Neural cell (in vitro differentiated cells): ENCODE measurements around the gene COL27A1. TPM values are rescaled to one million over a fixed set of nuclear protein-coding genes. Genes with fewer than 3 reads are reported as not detected.

Experiments used
- H2AFZ ChIP-seq: fragments of 200-600, 300-800 bp; sonication (generic), shearing (Covaris generic); 2 replicates; pipeline ENCODE4 v1.6.0; 2014; ENCODE audit warnings: low read depth, mild to moderate bottlenecking, antibody characterized with exemption, low read length, moderate library complexity
- H3F3A ChIP-seq: fragments of 200-600 bp; shearing (Covaris generic); 2 replicates; pipeline ENCODE4 v1.6.1; 2016; ENCODE audit warnings: mild to moderate bottlenecking, moderate library complexity, mixed read lengths, antibody characterized with exemption, low read length; ENCODE audit not compliant: insufficient read depth, poor library complexity, severe bottlenecking
- H3K27ac ChIP-seq: fragments of 200-600, 300-800 bp; sonication (generic), shearing (Covaris generic); 2 replicates; pipeline ENCODE4 v1.5.1; 2014; ENCODE audit warnings: mild to moderate bottlenecking, low read length, moderate library complexity
- H3K27me3 ChIP-seq: fragments of 300-800, 200-600 bp; sonication (generic), shearing (Covaris generic); 2 replicates; pipeline ENCODE4 v1.6.0; 2014; ENCODE audit warnings: mild to moderate bottlenecking, low read depth, low read length, moderate library complexity; ENCODE audit not compliant: insufficient read depth
- H3K36me3 ChIP-seq: fragments of 300-800, 200-600 bp; sonication (generic), shearing (Covaris generic); 2 replicates; pipeline ENCODE4 v1.5.1; 2014; ENCODE audit warnings: mild to moderate bottlenecking, antibody characterized with exemption, low read length, moderate library complexity; ENCODE audit not compliant: insufficient read depth
- H3K4me2 ChIP-seq: fragments of 300-800, 200-600 bp; sonication (generic), shearing (Covaris generic); 2 replicates; pipeline ENCODE4 v1.6.0; 2014; ENCODE audit warnings: mild to moderate bottlenecking, low read length
- H3K4me3 ChIP-seq: fragments of 300-800, 200-600 bp; sonication (generic), shearing (Covaris generic); 2 replicates; pipeline ENCODE4 v1.5.1; 2014; ENCODE audit warnings: mild to moderate bottlenecking, low read length, moderate library complexity
- H3K79me2 ChIP-seq: fragments of 200-600 bp; shearing (Covaris generic); replicated peaks from 2 replicates; pipeline ENCODE4 v1.6.0; 2014; ENCODE audit warnings: mild to moderate bottlenecking, low read length, moderate library complexity; ENCODE audit not compliant: insufficient read depth
- H3K9ac ChIP-seq: fragments of 300-800, 200-600 bp; sonication (generic), shearing (Covaris generic); 2 replicates; pipeline ENCODE4 v1.6.1; 2016; ENCODE audit warnings: mild to moderate bottlenecking, low read length, mixed read lengths
- H3K9me2 ChIP-seq: fragments of 200-600 bp; shearing (Covaris generic); 2 replicates; pipeline ENCODE4 v1.6.1; 2016; ENCODE audit warnings: mild to moderate bottlenecking, low read length, mixed read lengths; ENCODE audit not compliant: insufficient read depth
- H3K9me3 ChIP-seq: fragments of 200-600, 300-800 bp; sonication (generic), shearing (Covaris generic); 2 replicates; pipeline ENCODE4 v1.6.1; 2016; ENCODE audit warnings: mild to moderate bottlenecking, mixed run types, low read length, moderate library complexity, mixed read lengths
- H4K20me1 ChIP-seq: fragments of 200-600 bp; shearing (Covaris generic); 2 replicates; pipeline ENCODE4 v1.6.1; 2016; ENCODE audit warnings: mild to moderate bottlenecking, mixed run types; ENCODE audit not compliant: insufficient read depth
- EP300 ChIP-seq: fragments of 450-650 bp; conservative IDR thresholded peaks from 2 replicates; pipeline ENCODE4 v1.6.1; 2014; ENCODE audit warnings: antibody characterized with exemption, mild to moderate bottlenecking, moderate library complexity; ENCODE audit not compliant: poor library complexity, severe bottlenecking
- EZH2 ChIP-seq: fragments of 200-600, 300-800 bp; shearing (Covaris generic), sonication (generic); IDR thresholded peaks from 2 replicates; pipeline ENCODE4 v1.6.1; 2014; ENCODE audit warnings: antibody characterized with exemption, low read length, borderline replicate concordance, mild to moderate bottlenecking; ENCODE audit not compliant: insufficient read depth, poor library complexity, severe bottlenecking
- MXI1 ChIP-seq: fragments of 450-650 bp; conservative IDR thresholded peaks from 2 replicates; pipeline ENCODE4 v1.6.1; 2014; ENCODE audit warnings: antibody characterized with exemption, mild to moderate bottlenecking; ENCODE audit not compliant: poor library complexity, severe bottlenecking
- POLR2AphosphoS5 ChIP-seq: IDR thresholded peaks from 2 replicates; pipeline ENCODE4 v1.6.1; 2012
- RAD21 ChIP-seq: fragments of 450-650 bp; conservative IDR thresholded peaks from 2 replicates; pipeline ENCODE4 v1.6.1; 2014; ENCODE audit warnings: antibody characterized with exemption, mild to moderate bottlenecking, moderate library complexity
- SMC3 ChIP-seq: fragments of 450-650 bp; conservative IDR thresholded peaks from 2 replicates; pipeline ENCODE4 v1.6.1; 2014; ENCODE audit warnings: antibody characterized with exemption, mild to moderate bottlenecking, moderate library complexity; ENCODE audit not compliant: poor library complexity
- TAF1 ChIP-seq: IDR thresholded peaks from 2 replicates; pipeline ENCODE4 v1.6.1; 2012; ENCODE audit warnings: low read depth
- polyA plus RNA-seq: library from polyadenylated mRNA; depleted of rRNA; stranded (reverse); fragments of >200 nt; gene quantifications from 2 replicates; pipeline ENCODE4 v1.2.3, GENCODE V29; 2014
- TF ChIP-seq, protein P1 (sequence below): IDR thresholded peaks from 2 replicates; pipeline ENCODE4 v1.6.1; 2012; ENCODE audit warnings: borderline replicate concordance
- TF ChIP-seq, protein P2 (sequence below): fragments of 450-650 bp; IDR thresholded peaks from 2 replicates; pipeline ENCODE4 v1.5.1; 2014; ENCODE audit warnings: antibody characterized with exemption, mild to moderate bottlenecking, moderate library complexity; ENCODE audit not compliant: poor library complexity, severe bottlenecking

COL27A1 gene
- polyA plus RNA-seq, 1 donor from 2014 or later: 0.25 TPM

DNA sequence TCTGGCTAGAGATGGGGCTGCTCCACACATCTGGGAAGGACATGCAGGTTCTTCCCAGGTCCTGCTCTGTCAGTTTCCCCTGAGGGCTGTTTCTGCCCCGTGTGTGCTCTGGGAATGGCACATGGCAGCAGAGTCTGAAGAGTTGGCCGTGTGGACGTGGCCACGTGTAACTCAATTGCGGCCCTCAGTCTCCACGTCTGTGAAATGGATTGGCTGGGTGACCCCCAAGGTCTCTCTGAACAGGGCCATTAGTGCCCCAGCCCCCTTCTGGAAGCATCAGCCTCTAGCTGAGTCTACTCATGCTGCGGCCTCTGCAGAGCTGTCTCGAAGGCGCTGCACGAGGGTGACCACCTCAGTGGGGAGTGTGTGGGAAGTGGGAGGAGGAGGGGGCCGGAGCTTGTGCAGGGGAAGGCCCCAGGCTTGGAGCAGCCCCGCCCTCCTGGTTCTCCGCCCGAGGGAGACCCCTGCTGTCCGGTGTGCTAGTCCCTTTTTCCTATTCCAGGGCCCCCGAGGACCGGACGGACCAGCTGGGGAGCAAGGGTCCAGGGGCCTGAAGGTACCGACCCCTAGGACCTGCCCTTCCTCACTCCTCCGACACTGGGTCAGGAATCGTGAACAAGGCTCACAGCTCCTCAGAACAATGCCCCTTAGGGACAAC lies 108.6 kb downstream of the COL27A1 start:
- Histone ChIP-seq H3K4me2 (no peak overlapping the region), H3F3A (no peaks in the 10 kb centered on the region), H4K20me1 (no peaks in the 10 kb centered on the region), H3K27me3 (no peaks in the 10 kb centered on the region), H3K9me2 (no peaks in the 10 kb centered on the region), H3K9me3 (no peaks in the 10 kb centered on the region), H2AFZ (no peak overlapping the region), H3K27ac (no peak overlapping the region), H3K4me3 (no peak overlapping the region), H3K36me3 (no peaks in the 10 kb centered on the region), H3K79me2 (no peaks in the 10 kb centered on the region), H3K9ac (no peak overlapping the region)
- TF ChIP-seq POLR2AphosphoS5: no peak
- no peak for TF ChIP-seq EZH2
- TF ChIP-seq RAD21: no peak
- no peak for TF ChIP-seq EP300
- TF ChIP-seq TAF1: no peak
- TF ChIP-seq MXI1: no peak

DNA sequence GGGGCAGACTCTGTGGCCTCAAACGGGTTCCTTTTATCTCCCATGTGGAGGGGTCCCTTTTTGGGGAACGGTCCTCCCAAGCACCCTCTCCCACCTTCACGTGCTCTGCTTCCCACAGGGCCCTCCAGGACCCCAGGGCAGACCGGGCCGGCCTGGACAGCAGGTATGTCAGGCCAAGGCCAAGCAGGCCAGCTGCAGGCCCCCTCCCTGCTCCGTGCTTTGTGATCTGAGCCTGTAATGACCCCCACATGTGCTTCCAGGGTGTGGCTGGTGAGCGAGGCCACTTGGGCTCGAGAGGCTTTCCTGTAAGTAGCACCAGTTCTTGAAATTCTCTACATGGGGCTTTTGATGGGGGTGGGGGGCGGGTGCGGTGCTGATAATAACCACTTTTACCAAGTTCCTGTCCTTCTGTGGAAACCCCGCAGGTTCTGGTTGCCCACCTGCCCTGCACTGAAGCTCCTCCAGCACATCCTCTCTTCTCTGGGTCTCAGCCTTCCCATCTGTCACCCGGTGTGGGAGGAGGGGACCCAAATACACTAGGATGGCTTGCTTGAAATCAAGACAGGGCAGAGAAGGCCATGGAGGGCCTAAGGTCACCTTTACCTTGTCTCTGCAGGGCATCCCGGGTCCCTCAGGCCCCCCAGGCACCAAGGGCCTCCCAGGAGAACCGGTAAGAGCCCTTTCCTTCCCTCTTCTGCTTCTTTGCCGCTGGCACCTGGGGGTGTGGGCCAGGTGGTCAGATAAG lies 109.6 kb downstream of the COL27A1 start:
- H3K9ac ChIP-seq: no peak overlapping the region
- H3K4me2 ChIP-seq: no peak overlapping the region
- TF ChIP-seq RAD21 (no peak), MXI1 (no peak), POLR2AphosphoS5 (no peak), EP300 (no peak), EZH2 (no peak), SMC3 (no peak), TAF1 (no peak)
- TF ChIP-seq, protein P1, sequence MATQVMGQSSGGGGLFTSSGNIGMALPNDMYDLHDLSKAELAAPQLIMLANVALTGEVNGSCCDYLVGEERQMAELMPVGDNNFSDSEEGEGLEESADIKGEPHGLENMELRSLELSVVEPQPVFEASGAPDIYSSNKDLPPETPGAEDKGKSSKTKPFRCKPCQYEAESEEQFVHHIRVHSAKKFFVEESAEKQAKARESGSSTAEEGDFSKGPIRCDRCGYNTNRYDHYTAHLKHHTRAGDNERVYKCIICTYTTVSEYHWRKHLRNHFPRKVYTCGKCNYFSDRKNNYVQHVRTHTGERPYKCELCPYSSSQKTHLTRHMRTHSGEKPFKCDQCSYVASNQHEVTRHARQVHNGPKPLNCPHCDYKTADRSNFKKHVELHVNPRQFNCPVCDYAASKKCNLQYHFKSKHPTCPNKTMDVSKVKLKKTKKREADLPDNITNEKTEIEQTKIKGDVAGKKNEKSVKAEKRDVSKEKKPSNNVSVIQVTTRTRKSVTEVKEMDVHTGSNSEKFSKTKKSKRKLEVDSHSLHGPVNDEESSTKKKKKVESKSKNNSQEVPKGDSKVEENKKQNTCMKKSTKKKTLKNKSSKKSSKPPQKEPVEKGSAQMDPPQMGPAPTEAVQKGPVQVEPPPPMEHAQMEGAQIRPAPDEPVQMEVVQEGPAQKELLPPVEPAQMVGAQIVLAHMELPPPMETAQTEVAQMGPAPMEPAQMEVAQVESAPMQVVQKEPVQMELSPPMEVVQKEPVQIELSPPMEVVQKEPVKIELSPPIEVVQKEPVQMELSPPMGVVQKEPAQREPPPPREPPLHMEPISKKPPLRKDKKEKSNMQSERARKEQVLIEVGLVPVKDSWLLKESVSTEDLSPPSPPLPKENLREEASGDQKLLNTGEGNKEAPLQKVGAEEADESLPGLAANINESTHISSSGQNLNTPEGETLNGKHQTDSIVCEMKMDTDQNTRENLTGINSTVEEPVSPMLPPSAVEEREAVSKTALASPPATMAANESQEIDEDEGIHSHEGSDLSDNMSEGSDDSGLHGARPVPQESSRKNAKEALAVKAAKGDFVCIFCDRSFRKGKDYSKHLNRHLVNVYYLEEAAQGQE: no peak
- TF ChIP-seq, protein P2, sequence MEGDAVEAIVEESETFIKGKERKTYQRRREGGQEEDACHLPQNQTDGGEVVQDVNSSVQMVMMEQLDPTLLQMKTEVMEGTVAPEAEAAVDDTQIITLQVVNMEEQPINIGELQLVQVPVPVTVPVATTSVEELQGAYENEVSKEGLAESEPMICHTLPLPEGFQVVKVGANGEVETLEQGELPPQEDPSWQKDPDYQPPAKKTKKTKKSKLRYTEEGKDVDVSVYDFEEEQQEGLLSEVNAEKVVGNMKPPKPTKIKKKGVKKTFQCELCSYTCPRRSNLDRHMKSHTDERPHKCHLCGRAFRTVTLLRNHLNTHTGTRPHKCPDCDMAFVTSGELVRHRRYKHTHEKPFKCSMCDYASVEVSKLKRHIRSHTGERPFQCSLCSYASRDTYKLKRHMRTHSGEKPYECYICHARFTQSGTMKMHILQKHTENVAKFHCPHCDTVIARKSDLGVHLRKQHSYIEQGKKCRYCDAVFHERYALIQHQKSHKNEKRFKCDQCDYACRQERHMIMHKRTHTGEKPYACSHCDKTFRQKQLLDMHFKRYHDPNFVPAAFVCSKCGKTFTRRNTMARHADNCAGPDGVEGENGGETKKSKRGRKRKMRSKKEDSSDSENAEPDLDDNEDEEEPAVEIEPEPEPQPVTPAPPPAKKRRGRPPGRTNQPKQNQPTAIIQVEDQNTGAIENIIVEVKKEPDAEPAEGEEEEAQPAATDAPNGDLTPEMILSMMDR: no peak
- no peaks in the 10 kb centered on the region for H4K20me1 ChIP-seq
- no peaks in the 10 kb centered on the region for H3K9me3 ChIP-seq
- H3K79me2 ChIP-seq: no peaks in the 10 kb centered on the region
- H3K4me3 ChIP-seq: no peak overlapping the region
- H3K27ac ChIP-seq: no peak overlapping the region
- no peaks in the 10 kb centered on the region for H3K27me3 ChIP-seq
- H2AFZ ChIP-seq: no peak overlapping the region
- no peaks in the 10 kb centered on the region for H3K9me2 ChIP-seq
- H3K36me3 ChIP-seq: no peaks in the 10 kb centered on the region
- H3F3A ChIP-seq: no peaks in the 10 kb centered on the region
